VCaP (cell line): Measurements from ENCODE around the gene SLC15A4.

Experiments used
- H3K27ac ChIP-seq: fragments of 450-650 bp; 2 replicates; pipeline ENCODE4 v1.5.1; 2017
- TF ChIP-seq, protein P1 (sequence below): fragments of 450-650 bp; conservative IDR thresholded peaks from 2 replicates; pipeline ENCODE4 v1.5.1; 2017; ENCODE audit warnings: mild to moderate bottlenecking, moderate library complexity

The SLC15A4 gene

DNA sequence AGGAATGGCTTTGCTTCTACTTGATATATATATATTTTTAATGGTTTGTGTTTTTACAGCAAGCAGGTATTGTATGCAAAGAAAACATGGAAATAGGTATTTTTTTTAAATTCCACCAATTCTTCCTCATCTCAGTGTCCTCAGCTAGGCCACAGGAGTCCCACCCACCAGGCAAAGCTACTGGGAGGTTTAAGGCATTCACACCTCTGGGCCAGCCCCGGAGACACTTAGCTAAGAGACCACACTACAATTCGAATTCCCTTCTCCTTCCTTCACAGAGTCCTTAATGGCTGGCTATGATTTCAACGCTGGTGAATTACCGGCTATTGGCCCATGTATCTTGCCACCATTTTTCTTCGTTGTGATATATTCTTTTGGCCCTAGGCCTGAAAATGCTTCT lies 71.4 kb downstream of the SLC15A4 start:
- H3K27ac ChIP-seq: no peak overlapping the region
- TF ChIP-seq, protein P1, sequence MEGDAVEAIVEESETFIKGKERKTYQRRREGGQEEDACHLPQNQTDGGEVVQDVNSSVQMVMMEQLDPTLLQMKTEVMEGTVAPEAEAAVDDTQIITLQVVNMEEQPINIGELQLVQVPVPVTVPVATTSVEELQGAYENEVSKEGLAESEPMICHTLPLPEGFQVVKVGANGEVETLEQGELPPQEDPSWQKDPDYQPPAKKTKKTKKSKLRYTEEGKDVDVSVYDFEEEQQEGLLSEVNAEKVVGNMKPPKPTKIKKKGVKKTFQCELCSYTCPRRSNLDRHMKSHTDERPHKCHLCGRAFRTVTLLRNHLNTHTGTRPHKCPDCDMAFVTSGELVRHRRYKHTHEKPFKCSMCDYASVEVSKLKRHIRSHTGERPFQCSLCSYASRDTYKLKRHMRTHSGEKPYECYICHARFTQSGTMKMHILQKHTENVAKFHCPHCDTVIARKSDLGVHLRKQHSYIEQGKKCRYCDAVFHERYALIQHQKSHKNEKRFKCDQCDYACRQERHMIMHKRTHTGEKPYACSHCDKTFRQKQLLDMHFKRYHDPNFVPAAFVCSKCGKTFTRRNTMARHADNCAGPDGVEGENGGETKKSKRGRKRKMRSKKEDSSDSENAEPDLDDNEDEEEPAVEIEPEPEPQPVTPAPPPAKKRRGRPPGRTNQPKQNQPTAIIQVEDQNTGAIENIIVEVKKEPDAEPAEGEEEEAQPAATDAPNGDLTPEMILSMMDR: no peak

DNA sequence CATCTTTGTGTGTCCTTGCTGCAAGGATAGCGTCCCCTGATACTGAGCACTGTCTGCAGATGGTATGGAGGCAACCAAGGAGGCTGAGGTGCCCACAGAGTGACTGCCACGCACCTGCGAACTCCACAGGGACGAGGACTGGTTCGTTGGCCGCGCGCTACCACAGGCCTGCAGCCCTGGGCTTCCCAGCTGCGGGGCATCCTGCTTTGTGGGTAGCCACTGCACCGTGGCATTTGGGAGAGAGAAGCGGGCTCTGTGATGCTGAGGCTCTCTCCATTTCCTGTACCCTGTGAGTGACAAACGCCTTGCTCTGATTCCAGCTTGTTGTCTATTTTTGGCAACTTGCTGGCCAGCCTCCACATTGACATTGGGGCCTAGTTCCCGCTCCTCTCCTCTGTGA lies 76.3 kb downstream of the SLC15A4 start:
- H3K27ac ChIP-seq: no peak overlapping the region
- TF ChIP-seq, protein P1: no peak

DNA sequence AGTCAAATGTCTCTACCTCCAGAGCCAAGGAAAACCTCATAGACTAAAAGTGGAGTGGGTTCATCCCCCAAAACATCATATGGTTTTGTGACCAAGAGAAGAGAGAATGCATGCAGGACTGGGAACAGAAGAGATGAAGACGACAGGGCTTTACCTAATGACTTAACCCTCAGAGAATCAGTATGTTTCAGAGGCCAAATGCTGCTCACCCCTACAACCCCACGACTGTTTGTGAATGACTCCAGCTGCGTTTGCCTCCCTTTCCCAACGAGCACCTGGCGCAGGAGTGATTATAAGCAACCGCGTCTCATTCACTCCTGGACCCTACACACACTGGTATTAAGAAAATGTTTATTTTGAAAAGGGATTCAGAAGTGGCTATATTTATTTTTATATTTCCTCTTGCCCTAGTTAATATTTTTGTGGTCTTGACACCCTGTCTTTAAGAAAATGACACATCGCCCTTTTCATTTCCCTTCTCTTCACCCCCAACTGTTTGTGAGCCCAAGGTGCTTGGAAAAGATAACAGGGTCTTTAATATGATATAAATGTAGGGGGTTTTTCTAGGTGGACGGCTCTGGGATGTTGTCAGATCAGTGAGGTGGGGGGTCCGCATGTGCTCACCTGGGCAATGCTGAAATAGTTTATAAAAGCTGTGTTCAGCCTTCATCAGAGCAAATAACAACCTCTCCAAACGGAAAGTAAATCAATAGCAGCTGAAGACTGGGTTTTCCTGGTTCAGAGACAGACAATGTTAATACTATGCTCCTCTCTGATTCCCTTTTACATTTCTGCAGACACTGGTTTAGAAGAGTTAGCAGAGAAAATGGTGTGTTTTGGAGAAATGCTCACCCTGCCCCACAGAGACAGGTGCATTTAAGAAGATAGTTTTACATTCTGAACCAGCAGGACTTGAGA lies 77.7 kb downstream of the SLC15A4 start:
- no peak overlapping the region for H3K27ac ChIP-seq
- TF ChIP-seq, protein P1: no peak

DNA sequence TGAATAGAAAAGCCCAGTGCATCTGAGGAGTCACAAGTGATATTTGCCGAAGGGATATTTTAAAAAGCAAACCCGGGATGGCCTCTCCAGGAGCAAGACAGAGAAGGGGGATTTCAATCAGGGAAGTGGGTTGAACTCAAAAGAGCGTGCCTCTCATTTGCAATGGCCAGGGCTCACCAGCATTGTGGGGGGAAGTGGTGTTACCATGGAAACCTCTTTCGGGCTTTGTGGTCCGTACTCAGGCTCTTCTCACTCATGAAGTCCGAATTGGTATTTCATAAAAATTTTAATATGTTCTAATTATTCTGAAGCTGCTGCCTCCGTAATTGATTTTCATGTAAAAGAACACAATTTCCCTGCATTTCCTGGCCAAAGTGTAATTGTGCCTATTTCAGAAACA lies 79.8 kb downstream of the SLC15A4 start:
- no peak overlapping the region for H3K27ac ChIP-seq
- TF ChIP-seq, protein P1: no peak
